Measurements from ENCODE around the gene TSPAN9. TPM values are rescaled to one million over a fixed set of nuclear protein-coding genes. Genes with fewer than 3 reads are reported as not detected.
A peak's percentile ranks its signal among the peaks of the same experiment; 100 is the strongest.

Gene TSPAN9
- polyA plus RNA-seq, 1 donor = 24.9 TPM

- no peaks in the 10 kb centered on the region for H3K9me3 ChIP-seq (ENCODE audit: control insufficient read depth, low read depth, low read length)
- peaks cover 12% of the 10 kb centered on the region for H3K36me3 ChIP-seq (ENCODE audit: control insufficient read depth, insufficient read depth, low read length)
- no peak overlapping the region for H3K27ac ChIP-seq (ENCODE audit: low read length)
- H3K4me1 ChIP-seq (ENCODE audit: control insufficient read depth, insufficient read depth, low read length) = no peaks in the 10 kb centered on the region
- DNase-seq = peak; percentile 38 to 42
- H3K4me3 ChIP-seq (ENCODE audit: low read length) = no peak overlapping the region
- WGBS (ENCODE audit: insufficient coverage, low lambda C conversion rate) = no CpG with 5 or more reads among the region's 29 CpGs
- H3K27me3 ChIP-seq (ENCODE audit: control insufficient read depth, insufficient read depth, low read length) = no peaks in the 10 kb centered on the region
Observed at GRCh38 chr12:3275171-3276041, 198.2 kb downstream of the TSPAN9 start.

- H3K27ac ChIP-seq (ENCODE audit: low read length) = no peak overlapping the region
- no peak for DNase-seq
- no peaks in the 10 kb centered on the region for H3K4me1 ChIP-seq (ENCODE audit: control insufficient read depth, insufficient read depth, low read length)
- 100% methylated on average over 1 of the region's 14 CpGs for WGBS (ENCODE audit: insufficient coverage, low lambda C conversion rate)
- H3K36me3 ChIP-seq (ENCODE audit: control insufficient read depth, insufficient read depth, low read length) = peaks cover 15% of the 10 kb centered on the region
- no peak overlapping the region for H3K4me3 ChIP-seq (ENCODE audit: low read length)
- no peaks in the 10 kb centered on the region for H3K27me3 ChIP-seq (ENCODE audit: control insufficient read depth, insufficient read depth, low read length)
- H3K9me3 ChIP-seq (ENCODE audit: control insufficient read depth, low read depth, low read length) = no peaks in the 10 kb centered on the region
Observed at GRCh38 chr12:3276226-3276625, 199.0 kb downstream of the TSPAN9 start.

- no peaks in the 10 kb centered on the region for H3K9me3 ChIP-seq (ENCODE audit: control insufficient read depth, low read depth, low read length)
- no peak overlapping the region for H3K4me3 ChIP-seq (ENCODE audit: low read length)
- no peaks in the 10 kb centered on the region for H3K27me3 ChIP-seq (ENCODE audit: control insufficient read depth, insufficient read depth, low read length)
- WGBS (ENCODE audit: insufficient coverage, low lambda C conversion rate) = no CpG with 5 or more reads among the region's 18 CpGs
- H3K4me1 ChIP-seq (ENCODE audit: control insufficient read depth, insufficient read depth, low read length) = no peaks in the 10 kb centered on the region
- DNase-seq = no peak
- no peak overlapping the region for H3K27ac ChIP-seq (ENCODE audit: low read length)
- peaks cover 21% of the 10 kb centered on the region for H3K36me3 ChIP-seq (ENCODE audit: control insufficient read depth, insufficient read depth, low read length)
Observed at GRCh38 chr12:3277306-3277943, 200.2 kb downstream of the TSPAN9 start.

GRCh38 chr12:3278681-3279414 lies 201.7 kb downstream of the TSPAN9 start:
- Histone ChIP-seq H3K4me1 (ENCODE audit: control insufficient read depth, insufficient read depth, low read length) (no peaks in the 10 kb centered on the region), H3K9me3 (ENCODE audit: control insufficient read depth, low read depth, low read length) (no peaks in the 10 kb centered on the region), H3K27ac (ENCODE audit: low read length) (no peak overlapping the region), H3K27me3 (ENCODE audit: control insufficient read depth, insufficient read depth, low read length) (no peaks in the 10 kb centered on the region), H3K4me3 (ENCODE audit: low read length) (no peak overlapping the region), H3K36me3 (ENCODE audit: control insufficient read depth, insufficient read depth, low read length) (peaks cover 31% of the 10 kb centered on the region)
- no CpG with 5 or more reads among the region's 5 CpGs for WGBS (ENCODE audit: insufficient coverage, low lambda C conversion rate)
- DNase-seq = no peak

- H3K9me3 ChIP-seq (ENCODE audit: control insufficient read depth, low read depth, low read length) = no peaks in the 10 kb centered on the region
- no peaks in the 10 kb centered on the region for H3K27me3 ChIP-seq (ENCODE audit: control insufficient read depth, insufficient read depth, low read length)
- DNase-seq = no peak
- no CpG with 5 or more reads among the region's 10 CpGs for WGBS (ENCODE audit: insufficient coverage, low lambda C conversion rate)
- no peaks in the 10 kb centered on the region for H3K4me1 ChIP-seq (ENCODE audit: control insufficient read depth, insufficient read depth, low read length)
- no peak overlapping the region for H3K27ac ChIP-seq (ENCODE audit: low read length)
- peaks cover 31% of the 10 kb centered on the region for H3K36me3 ChIP-seq (ENCODE audit: control insufficient read depth, insufficient read depth, low read length)
- no peak overlapping the region for H3K4me3 ChIP-seq (ENCODE audit: low read length)
Observed at GRCh38 chr12:3279415-3279780, 202.2 kb downstream of the TSPAN9 start.

DNA sequence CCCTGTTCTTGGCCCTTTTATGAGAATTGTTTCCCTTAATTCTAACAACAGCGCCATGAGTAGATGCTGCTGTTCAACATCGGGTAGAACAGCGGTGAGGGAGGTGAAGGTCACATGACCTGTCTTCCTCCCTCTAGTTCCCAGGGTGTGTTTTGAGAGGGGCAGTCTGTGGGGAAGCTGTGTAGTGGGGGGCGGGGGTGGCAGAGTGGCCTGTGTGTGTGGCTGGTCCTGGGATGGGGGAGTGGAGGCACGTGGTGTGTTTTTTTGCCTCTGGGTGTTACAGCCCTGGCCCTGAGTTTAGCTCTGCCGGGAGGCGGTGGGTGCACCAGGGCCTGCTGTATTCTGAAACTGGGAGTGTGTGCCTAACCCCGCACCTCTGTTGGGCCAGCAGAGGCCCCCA lies 202.7 kb downstream of the TSPAN9 start:
- H3K27me3 ChIP-seq (ENCODE audit: control insufficient read depth, insufficient read depth, low read length) = no peaks in the 10 kb centered on the region
- no peaks in the 10 kb centered on the region for H3K4me1 ChIP-seq (ENCODE audit: control insufficient read depth, insufficient read depth, low read length)
- DNase-seq = no peak
- no peak overlapping the region for H3K27ac ChIP-seq (ENCODE audit: low read length)
- WGBS (ENCODE audit: insufficient coverage, low lambda C conversion rate) = no CpG with 5 or more reads among the region's 8 CpGs
- no peaks in the 10 kb centered on the region for H3K9me3 ChIP-seq (ENCODE audit: control insufficient read depth, low read depth, low read length)
- H3K36me3 ChIP-seq (ENCODE audit: control insufficient read depth, insufficient read depth, low read length) = peaks cover 33% of the 10 kb centered on the region
- no peak overlapping the region for H3K4me3 ChIP-seq (ENCODE audit: low read length)

DNA sequence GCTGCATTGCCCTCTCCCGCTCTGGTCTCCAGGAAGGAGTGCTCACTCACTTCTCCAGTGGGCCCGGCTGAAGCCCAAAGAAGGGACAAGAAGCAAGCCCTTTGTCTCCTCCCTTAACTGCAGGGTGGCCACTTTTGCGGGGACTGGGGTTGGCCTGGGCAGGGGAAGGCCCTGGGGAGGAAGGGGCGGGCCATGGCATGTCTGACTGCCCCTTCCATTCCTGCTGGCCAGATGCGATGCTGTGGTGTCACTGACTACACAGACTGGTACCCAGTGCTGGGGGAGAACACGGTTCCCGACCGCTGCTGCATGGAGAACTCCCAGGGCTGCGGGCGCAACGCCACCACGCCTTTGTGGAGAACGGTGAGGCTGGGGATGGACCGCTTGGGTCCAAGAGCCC lies 203.8 kb downstream of the TSPAN9 start:
- no peak overlapping the region for H3K27ac ChIP-seq (ENCODE audit: low read length)
- H3K27me3 ChIP-seq (ENCODE audit: control insufficient read depth, insufficient read depth, low read length) = no peaks in the 10 kb centered on the region
- H3K4me3 ChIP-seq (ENCODE audit: low read length) = no peak overlapping the region
- no CpG with 5 or more reads among the region's 14 CpGs for WGBS (ENCODE audit: insufficient coverage, low lambda C conversion rate)
- no peaks in the 10 kb centered on the region for H3K4me1 ChIP-seq (ENCODE audit: control insufficient read depth, insufficient read depth, low read length)
- H3K9me3 ChIP-seq (ENCODE audit: control insufficient read depth, low read depth, low read length) = no peaks in the 10 kb centered on the region
- no peak for DNase-seq
- peaks cover 33% of the 10 kb centered on the region for H3K36me3 ChIP-seq (ENCODE audit: control insufficient read depth, insufficient read depth, low read length)

DNA sequence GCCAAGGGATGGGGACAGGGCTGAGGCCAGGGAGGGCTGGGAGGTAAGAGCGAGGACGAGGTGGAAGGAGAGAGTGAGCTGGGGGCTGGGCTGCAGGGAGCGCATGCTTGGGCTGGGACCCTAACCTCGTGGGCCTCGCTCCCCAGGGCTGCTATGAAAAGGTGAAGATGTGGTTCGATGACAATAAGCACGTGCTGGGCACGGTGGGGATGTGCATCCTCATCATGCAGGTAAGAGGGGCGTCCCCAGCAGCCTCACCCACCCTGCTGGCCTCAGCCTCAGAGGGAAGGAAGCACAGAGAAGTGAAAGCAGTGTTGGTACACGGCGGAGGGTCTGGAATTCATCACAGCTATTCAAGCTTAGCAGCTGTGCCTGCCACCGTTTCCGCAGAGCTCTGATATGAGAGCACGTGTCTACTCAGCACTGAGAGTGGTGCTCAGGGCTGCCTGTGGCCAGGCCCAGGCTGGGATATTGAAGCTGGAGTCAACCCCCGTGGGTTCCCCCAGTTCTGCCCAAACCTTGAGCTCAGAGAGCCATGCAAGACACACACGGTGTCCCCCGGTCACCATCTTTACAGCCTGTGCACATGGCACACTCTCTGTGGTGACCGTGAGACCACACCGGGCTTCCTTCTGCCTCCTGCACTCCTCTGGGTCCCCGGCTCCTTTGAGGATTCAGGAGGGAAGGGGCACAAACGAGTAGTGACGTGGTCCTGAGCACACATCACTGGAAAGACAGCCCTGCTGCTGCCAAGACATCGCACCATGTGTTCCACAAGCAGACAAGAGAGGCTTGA lies 204.6 kb downstream of the TSPAN9 start:
- Histone ChIP-seq H3K36me3 (ENCODE audit: control insufficient read depth, insufficient read depth, low read length) (peaks cover 33% of the 10 kb centered on the region), H3K9me3 (ENCODE audit: control insufficient read depth, low read depth, low read length) (no peaks in the 10 kb centered on the region), H3K27ac (ENCODE audit: low read length) (no peak overlapping the region), H3K27me3 (ENCODE audit: control insufficient read depth, insufficient read depth, low read length) (no peaks in the 10 kb centered on the region), H3K4me3 (ENCODE audit: low read length) (no peak overlapping the region), H3K4me1 (ENCODE audit: control insufficient read depth, insufficient read depth, low read length) (no peaks in the 10 kb centered on the region)
- no CpG with 5 or more reads among the region's 23 CpGs for WGBS (ENCODE audit: insufficient coverage, low lambda C conversion rate)
- DNase-seq = no peak

GRCh38 chr12:3282384-3282670 lies 205.1 kb downstream of the TSPAN9 start:
- 100% methylated on average over 2 of the region's 8 CpGs for WGBS (ENCODE audit: insufficient coverage, low lambda C conversion rate)
- Histone ChIP-seq H3K27me3 (ENCODE audit: control insufficient read depth, insufficient read depth, low read length) (no peaks in the 10 kb centered on the region), H3K9me3 (ENCODE audit: control insufficient read depth, low read depth, low read length) (no peaks in the 10 kb centered on the region), H3K4me3 (ENCODE audit: low read length) (no peak overlapping the region), H3K27ac (ENCODE audit: low read length) (no peak overlapping the region), H3K4me1 (ENCODE audit: control insufficient read depth, insufficient read depth, low read length) (no peaks in the 10 kb centered on the region), H3K36me3 (ENCODE audit: control insufficient read depth, insufficient read depth, low read length) (peaks cover 33% of the 10 kb centered on the region)
- no peak for DNase-seq

- Histone ChIP-seq H3K36me3 (ENCODE audit: control insufficient read depth, insufficient read depth, low read length) (peaks cover 33% of the 10 kb centered on the region), H3K9me3 (ENCODE audit: control insufficient read depth, low read depth, low read length) (no peaks in the 10 kb centered on the region), H3K27me3 (ENCODE audit: control insufficient read depth, insufficient read depth, low read length) (no peaks in the 10 kb centered on the region), H3K4me3 (ENCODE audit: low read length) (no peak overlapping the region), H3K27ac (ENCODE audit: low read length) (no peak overlapping the region), H3K4me1 (ENCODE audit: control insufficient read depth, insufficient read depth, low read length) (no peaks in the 10 kb centered on the region)
- no peak for DNase-seq
- no CpG with 5 or more reads among the region's 19 CpGs for WGBS (ENCODE audit: insufficient coverage, low lambda C conversion rate)
Observed at GRCh38 chr12:3283137-3283680, 206.0 kb downstream of the TSPAN9 start.

Measured in large intestine (tissue), 3 donors.